GM12891 (cell line): Measurements from ENCODE around the gene TNFAIP2.

Experiments used
- POLR2A ChIP-seq: IDR thresholded peaks from 2 replicates; pipeline ENCODE4 v1.6.1; 2011; ENCODE audit warnings: low read depth, low read length, control low read depth
- POLR2AphosphoS5 ChIP-seq: IDR thresholded peaks from 2 replicates; pipeline ENCODE4 v1.6.1; 2011; ENCODE audit warnings: low read depth, low read length, control low read depth
- TAF1 ChIP-seq: IDR thresholded peaks from 2 replicates; pipeline ENCODE4 v1.6.1; 2011; ENCODE audit warnings: low read depth, low read length, control low read depth

- no peak for TF ChIP-seq POLR2A
- no peak for TF ChIP-seq TAF1
- TF ChIP-seq POLR2AphosphoS5, result no peak
Observed at GRCh38 chr14:103177376-103177775, 54.1 kb downstream of the TNFAIP2 start.
